Chondrocyte (in vitro differentiated cells): ENCODE measurements around the gene SLC7A11. TPM values are rescaled to one million over a fixed set of nuclear protein-coding genes. Genes with fewer than 3 reads are reported as not detected.

Experiments
- DNase-seq: peaks from one replicate; pipeline ENCODE4 v3.0.0; 2021; ENCODE audit warnings: mixed read lengths, low spot score
- H3K27ac Mint-ChIP-seq: one replicate; pipeline ENCODE4 v1.8.0; 2021; ENCODE audit warnings: mild to moderate bottlenecking, moderate library complexity, mixed read lengths; ENCODE audit not compliant: unreplicated experiment
- H3K27me3 Mint-ChIP-seq: 2 replicates; pipeline ENCODE4 v1.8.0; 2021; ENCODE audit warnings: low read depth, mixed read lengths
- H3K36me3 Mint-ChIP-seq: 2 replicates; pipeline ENCODE4 v1.8.0; 2021; ENCODE audit warnings: low read depth, mixed read lengths
- H3K4me1 Mint-ChIP-seq: 2 replicates; pipeline ENCODE4 v1.8.0; 2021; ENCODE audit warnings: low read depth, mild to moderate bottlenecking, mixed read lengths
- H3K4me3 Mint-ChIP-seq: one replicate; pipeline ENCODE4 v1.8.0; 2021; ENCODE audit warnings: mild to moderate bottlenecking, moderate library complexity, mixed read lengths; ENCODE audit not compliant: unreplicated experiment
- H3K9me3 Mint-ChIP-seq: 2 replicates; pipeline ENCODE4 v1.8.0; 2021; ENCODE audit warnings: low read depth, mixed read lengths
- total RNA-seq: library from RNA; stranded (reverse); gene quantifications from 3 replicates; pipeline ENCODE4 v1.2.1, GENCODE V29; 2021
- TF ChIP-seq, protein P1 (sequence below): fragments of 200-600 bp; sonication (generic); IDR thresholded peaks from 2 replicates; pipeline ENCODE4 v1.5.0; 2021; ENCODE audit warnings: antibody characterized with exemption, mild to moderate bottlenecking, moderate library complexity

SLC7A11 gene
- total RNA-seq, 1 donor from 2014 or later = 31.5 TPM

DNA sequence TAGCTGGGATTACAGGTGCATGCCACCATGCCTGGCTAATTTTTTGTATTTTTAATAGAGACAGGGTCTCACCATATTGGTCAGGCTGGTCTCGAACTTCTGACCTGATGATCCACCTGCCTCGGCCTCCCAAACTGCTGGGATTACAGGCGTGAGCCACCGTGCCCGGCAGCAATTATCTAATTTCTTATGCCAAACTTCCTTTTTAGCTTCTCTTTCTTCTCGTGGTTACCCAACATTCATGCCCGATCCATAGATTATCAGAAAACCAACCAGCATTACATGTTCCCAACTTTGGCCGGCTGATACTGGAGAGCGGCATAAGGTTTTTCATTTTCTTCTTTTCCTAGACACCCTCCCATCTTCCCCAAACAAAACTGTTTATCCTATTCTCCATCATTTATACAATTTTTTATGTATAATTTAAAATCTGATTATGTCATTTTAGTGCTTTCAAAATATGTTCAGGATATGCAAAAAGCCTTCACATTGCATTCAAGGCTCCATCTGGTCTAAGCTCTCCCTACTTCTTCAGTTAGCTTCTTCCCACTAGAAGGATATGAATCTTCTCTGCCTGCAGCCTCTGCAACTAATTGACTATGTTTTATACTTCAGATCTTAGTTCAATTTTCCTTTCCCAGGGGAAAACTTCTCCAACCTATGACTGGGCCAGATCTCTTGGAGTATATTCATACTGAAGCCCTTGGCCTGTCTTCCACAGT is 8.7 kb downstream of the SLC7A11 start:
- Mint-ChIP-seq H3K4me1 (peaks cover 44% of the 10 kb centered on the region), H3K9me3 (no peaks in the 10 kb centered on the region), H3K36me3 (peaks cover 17% of the 10 kb centered on the region), H3K4me3 (no peak overlapping the region), H3K27me3 (no peaks in the 10 kb centered on the region), H3K27ac (no peak overlapping the region)
- no peak for DNase-seq
- TF ChIP-seq, protein P1, sequence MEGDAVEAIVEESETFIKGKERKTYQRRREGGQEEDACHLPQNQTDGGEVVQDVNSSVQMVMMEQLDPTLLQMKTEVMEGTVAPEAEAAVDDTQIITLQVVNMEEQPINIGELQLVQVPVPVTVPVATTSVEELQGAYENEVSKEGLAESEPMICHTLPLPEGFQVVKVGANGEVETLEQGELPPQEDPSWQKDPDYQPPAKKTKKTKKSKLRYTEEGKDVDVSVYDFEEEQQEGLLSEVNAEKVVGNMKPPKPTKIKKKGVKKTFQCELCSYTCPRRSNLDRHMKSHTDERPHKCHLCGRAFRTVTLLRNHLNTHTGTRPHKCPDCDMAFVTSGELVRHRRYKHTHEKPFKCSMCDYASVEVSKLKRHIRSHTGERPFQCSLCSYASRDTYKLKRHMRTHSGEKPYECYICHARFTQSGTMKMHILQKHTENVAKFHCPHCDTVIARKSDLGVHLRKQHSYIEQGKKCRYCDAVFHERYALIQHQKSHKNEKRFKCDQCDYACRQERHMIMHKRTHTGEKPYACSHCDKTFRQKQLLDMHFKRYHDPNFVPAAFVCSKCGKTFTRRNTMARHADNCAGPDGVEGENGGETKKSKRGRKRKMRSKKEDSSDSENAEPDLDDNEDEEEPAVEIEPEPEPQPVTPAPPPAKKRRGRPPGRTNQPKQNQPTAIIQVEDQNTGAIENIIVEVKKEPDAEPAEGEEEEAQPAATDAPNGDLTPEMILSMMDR = no peak

DNA sequence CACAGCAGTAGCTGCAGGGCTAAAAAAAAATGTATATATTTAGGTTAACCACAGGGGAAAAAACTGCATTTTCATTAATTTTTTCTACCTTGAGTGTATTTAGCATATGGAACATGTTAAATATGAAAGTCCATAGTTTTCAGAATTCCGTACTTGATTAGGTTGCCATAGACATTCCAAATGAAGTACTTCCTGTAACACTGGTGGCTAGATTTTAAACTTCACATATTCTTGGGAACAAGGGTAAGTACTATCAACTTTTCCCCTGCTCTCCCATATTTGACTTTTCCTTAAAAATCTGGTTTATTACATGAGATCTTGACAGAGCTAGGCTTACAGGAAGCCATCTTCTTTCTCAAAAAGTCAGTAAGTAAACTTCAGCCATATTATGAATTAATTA is 9.8 kb downstream of the SLC7A11 start:
- Mint-ChIP-seq H3K9me3 (no peaks in the 10 kb centered on the region), H3K36me3 (peaks cover 17% of the 10 kb centered on the region), H3K27me3 (no peaks in the 10 kb centered on the region), H3K4me3 (no peak overlapping the region), H3K27ac (no peak overlapping the region), H3K4me1 (peaks cover 45% of the 10 kb centered on the region)
- DNase-seq = no peak
- TF ChIP-seq, protein P1 = no peak

DNA sequence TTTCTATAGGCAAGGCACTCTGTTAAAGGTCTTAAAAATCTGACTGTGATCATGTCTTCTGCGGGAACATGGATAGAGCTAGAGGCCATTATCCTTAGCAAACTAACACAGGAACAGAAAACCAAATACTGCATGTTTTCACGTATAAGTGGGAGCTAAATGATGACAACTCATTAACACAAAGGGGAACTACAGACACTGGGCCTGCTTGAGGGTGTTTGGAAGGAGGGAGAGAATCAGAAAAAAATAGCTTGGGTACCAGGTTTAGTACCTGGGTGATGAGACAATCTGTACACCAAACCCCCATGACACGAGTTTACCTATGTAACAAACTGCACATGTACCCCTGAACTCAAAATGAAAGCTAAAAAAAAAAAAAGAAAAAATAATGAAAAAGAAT is 12.1 kb downstream of the SLC7A11 start:
- Mint-ChIP-seq H3K9me3 (no peaks in the 10 kb centered on the region), H3K27ac (no peak overlapping the region), H3K27me3 (no peaks in the 10 kb centered on the region), H3K4me1 (peaks cover 43% of the 10 kb centered on the region), H3K36me3 (peaks cover 19% of the 10 kb centered on the region), H3K4me3 (no peak overlapping the region)
- no peak for DNase-seq
- TF ChIP-seq, protein P1 = no peak

DNA sequence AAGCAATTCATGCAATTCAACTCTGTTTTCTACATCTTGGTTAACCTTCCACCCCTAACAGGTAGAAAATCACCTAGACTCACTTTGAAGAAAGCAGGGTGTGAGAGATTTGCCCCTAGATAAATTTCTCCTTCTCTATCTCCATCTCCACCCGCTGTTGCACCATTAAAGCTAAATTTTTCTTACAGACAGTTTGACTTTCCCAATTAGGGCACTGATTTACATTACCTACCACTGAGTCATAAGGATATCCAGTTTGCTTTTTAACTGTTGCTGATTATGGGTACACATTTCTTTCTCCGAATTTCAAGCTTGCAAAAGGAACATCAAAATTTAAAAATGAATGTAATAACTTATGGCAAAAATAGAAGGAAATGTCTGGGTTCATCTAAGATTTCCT is 13.0 kb downstream of the SLC7A11 start:
- no peak overlapping the region for H3K27ac Mint-ChIP-seq
- TF ChIP-seq, protein P1 = no peak
- no peak for DNase-seq
- H3K9me3 Mint-ChIP-seq = no peaks in the 10 kb centered on the region
- H3K4me3 Mint-ChIP-seq = no peak overlapping the region
- no peaks in the 10 kb centered on the region for H3K27me3 Mint-ChIP-seq
- peaks cover 19% of the 10 kb centered on the region for H3K36me3 Mint-ChIP-seq
- H3K4me1 Mint-ChIP-seq = peaks cover 40% of the 10 kb centered on the region

DNA sequence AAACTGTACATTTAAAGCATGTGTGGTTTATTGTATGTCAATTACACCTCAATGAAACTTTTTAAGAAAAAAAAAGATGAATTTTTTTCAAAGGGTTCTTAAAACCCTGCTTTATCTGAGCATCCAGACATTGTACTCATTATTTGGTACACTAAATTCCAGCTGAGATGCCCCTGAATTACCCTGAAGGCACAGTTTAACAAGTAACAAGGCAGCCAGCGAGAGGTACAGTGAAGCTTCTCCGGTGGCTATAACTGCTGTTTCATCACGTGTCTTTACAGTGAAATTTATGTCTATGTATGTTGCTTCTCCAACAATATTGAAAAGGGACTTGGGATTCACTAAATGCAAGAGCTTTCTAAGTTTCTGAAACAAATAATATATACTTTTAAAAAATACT is 15.8 kb downstream of the SLC7A11 start:
- H3K36me3 Mint-ChIP-seq = peaks cover 16% of the 10 kb centered on the region
- no peak overlapping the region for H3K4me3 Mint-ChIP-seq
- H3K27me3 Mint-ChIP-seq = no peaks in the 10 kb centered on the region
- H3K4me1 Mint-ChIP-seq = peaks cover 58% of the 10 kb centered on the region
- H3K9me3 Mint-ChIP-seq = no peaks in the 10 kb centered on the region
- peak overlapping the region; percentile 82 for H3K27ac Mint-ChIP-seq
- TF ChIP-seq, protein P1 = no peak
- DNase-seq = no peak
